HG03378 (cell line): ENCODE results near the gene LRRC25.

Experiments used
- ATAC-seq: cut with Tn5 transposase; IDR thresholded peaks from one replicate; pipeline ENCODE4 v1.9.1; 2021; ENCODE audit warnings: mild to moderate bottlenecking, moderate library complexity; ENCODE audit not compliant: unreplicated experiment

The LRRC25 gene

GRCh38 chr19:18425515-18426415, 28.3 kb upstream of the LRRC25 start:
- ATAC-seq, result no peak

GRCh38 chr19:18424890-18425514, 27.6 kb upstream of the LRRC25 start:
- no peak for ATAC-seq

- ATAC-seq, result no peak
Measured at GRCh38 chr19:18424122-18424889, 26.9 kb upstream of the LRRC25 start.

GRCh38 chr19:18423258-18424020, 26.0 kb upstream of the LRRC25 start:
- ATAC-seq, result no peak

GRCh38 chr19:18422530-18423191, 25.2 kb upstream of the LRRC25 start:
- no peak for ATAC-seq

GRCh38 chr19:18421371-18421959, 24.0 kb upstream of the LRRC25 start:
- no peak for ATAC-seq

GRCh38 chr19:18420930-18421329, 23.5 kb upstream of the LRRC25 start:
- no peak for ATAC-seq

- ATAC-seq, result no peak
Measured at GRCh38 chr19:18419699-18420460, 22.5 kb upstream of the LRRC25 start.

- no peak for ATAC-seq
Measured at GRCh38 chr19:18419195-18419698, 21.8 kb upstream of the LRRC25 start, which contains the start of gene SSBP4. SSBP4 (plus strand) TSS chr19:18419398; CDS start chr19:18419649, 251 bp downstream.

GRCh38 chr19:18418483-18419194, 21.2 kb upstream of the LRRC25 start:
- ATAC-seq, result no peak

GRCh38 chr19:18418029-18418482, 20.6 kb upstream of the LRRC25 start:
- ATAC-seq, result no peak

- ATAC-seq, result no peak
Measured at GRCh38 chr19:18417250-18418028, 20.0 kb upstream of the LRRC25 start.

- ATAC-seq, result no peak
Measured at GRCh38 chr19:18416778-18417249, 19.4 kb upstream of the LRRC25 start.

GRCh38 chr19:18415178-18415867, 17.9 kb upstream of the LRRC25 start:
- ATAC-seq, result no peak

- ATAC-seq, result no peak
Measured at GRCh38 chr19:18414504-18415177, 17.2 kb upstream of the LRRC25 start.
